ENCODE data around the gene PXMP4.
A peak's percentile ranks its signal among the peaks of the same experiment; 100 is the strongest.

The PXMP4 gene

DNA sequence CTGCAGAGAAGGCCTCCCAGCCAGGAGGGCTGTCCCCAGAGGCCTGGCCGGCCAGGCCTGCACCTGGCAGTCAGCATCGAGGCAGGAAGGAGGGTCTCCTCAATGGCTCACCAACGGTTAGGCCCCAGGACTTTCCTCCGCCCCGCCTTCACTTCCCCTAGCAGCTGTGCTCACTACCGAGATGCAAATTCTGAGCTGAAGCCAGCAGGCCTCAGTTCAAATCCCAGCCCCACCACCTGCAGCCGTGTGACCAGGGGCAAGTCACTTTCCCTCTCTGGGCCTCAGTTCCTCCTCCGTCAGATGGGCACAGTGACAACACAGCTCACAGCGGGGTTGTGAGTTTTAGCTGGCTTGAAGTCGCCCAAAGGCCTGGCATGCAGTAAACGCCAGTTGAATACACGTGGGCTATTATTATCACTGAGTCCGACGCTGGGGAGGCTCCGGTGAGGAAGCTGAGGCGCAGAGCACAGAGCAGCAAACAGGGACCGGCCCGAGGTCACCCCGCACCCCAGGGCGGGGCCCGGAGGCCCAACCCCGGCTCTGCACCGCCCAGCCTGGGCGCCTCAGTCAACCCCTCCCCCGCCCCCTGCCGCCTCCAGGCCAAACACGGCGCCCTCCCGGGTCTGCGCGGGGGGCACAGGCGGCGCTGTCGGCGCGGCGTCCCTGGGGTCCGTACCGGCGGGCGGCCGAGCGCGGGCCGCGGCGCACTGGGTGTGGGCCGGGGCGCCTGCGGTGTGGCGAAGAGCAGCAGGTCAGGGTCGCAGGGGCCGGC, 34.6 kb downstream of the PXMP4 start:
- in situ Hi-C loops (cut with MboI; ENCODE audit: low sequenced_read_pairs, unreplicated experiment), result no loop called here
- no peak for TF ChIP-seq CTCF (IDR thresholded peaks at IDR 0.05; ENCODE audit: borderline replicate concordance, control extremely low read depth, extremely low read depth, insufficient read depth, missing control alignments)
- DNase-seq (ENCODE audit: low spot score), result peak; percentile 83

GRCh38 chr20:33684533-33685327, 35.4 kb downstream of the PXMP4 start:
- no peak for DNase-seq (ENCODE audit: low spot score)
- in situ Hi-C loops (cut with MboI; ENCODE audit: low sequenced_read_pairs, unreplicated experiment), result no loop called here
- TF ChIP-seq CTCF (IDR thresholded peaks at IDR 0.05; ENCODE audit: borderline replicate concordance, control extremely low read depth, extremely low read depth, insufficient read depth, missing control alignments), result no peak

DNA sequence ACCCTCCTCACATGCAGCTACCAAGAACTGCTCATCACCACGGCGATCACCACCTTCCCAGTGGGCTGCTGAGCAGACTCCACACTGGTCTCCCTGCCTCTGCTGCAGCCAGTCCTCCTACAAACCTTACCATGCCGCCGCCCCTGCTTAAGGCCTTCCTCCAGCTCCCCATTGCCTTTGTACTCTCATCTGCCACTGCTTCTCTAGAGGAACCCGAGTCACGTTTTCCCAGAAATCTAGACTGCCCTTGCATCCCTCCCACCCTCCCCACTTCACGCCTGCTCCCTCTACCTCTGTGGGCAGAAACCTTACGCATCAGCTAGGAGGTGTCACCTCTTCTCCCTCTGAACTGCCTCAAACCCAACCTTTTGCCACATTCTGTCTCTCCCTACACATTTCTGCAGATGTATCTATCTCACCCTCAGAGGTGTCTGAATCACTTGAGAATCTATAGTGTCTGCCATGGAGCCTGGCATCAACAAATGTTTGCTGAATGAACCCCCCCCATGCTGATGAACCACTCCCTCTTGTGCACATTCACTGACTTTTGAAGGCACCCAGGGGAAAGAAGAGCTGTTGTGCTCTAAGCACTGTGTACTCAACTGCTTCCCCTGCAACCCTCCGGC, 38.3 kb downstream of the PXMP4 start:
- no peak for DNase-seq (ENCODE audit: low spot score)
- in situ Hi-C loops (cut with MboI; ENCODE audit: low sequenced_read_pairs, unreplicated experiment), result no loop called here
- TF ChIP-seq CTCF (IDR thresholded peaks at IDR 0.05; ENCODE audit: borderline replicate concordance, control extremely low read depth, extremely low read depth, insufficient read depth, missing control alignments), result no peak

GRCh38 chr20:33681288-33681687, 38.8 kb downstream of the PXMP4 start:
- no peak for TF ChIP-seq CTCF (IDR thresholded peaks at IDR 0.05; ENCODE audit: borderline replicate concordance, control extremely low read depth, extremely low read depth, insufficient read depth, missing control alignments)
- no peak for DNase-seq (ENCODE audit: low spot score)
- in situ Hi-C loops (cut with MboI; ENCODE audit: low sequenced_read_pairs, unreplicated experiment), result no loop called here

DNA sequence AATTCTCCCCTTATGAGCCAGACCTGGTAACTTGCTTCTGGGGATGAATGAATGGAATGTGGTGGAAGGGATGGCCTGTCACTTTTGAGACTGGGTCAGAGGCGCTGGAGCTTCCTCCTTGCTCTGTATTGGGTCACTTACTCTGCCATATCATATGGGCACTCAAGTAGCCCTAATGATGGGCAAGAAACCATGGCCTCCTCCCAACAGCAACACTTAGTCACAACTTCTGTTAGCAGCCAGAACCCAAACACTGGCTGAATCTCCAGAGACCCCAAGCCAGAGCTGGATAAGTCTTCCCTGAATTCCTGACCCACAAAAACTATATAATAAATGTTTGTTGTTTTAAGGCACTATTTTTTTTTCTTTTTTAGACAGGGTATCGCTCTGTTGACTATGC, 39.4 kb downstream of the PXMP4 start:
- DNase-seq (ENCODE audit: low spot score), result no peak
- TF ChIP-seq CTCF (IDR thresholded peaks at IDR 0.05; ENCODE audit: borderline replicate concordance, control extremely low read depth, extremely low read depth, insufficient read depth, missing control alignments), result no peak
- in situ Hi-C loops (cut with MboI; ENCODE audit: low sequenced_read_pairs, unreplicated experiment), result no loop called here

DNA sequence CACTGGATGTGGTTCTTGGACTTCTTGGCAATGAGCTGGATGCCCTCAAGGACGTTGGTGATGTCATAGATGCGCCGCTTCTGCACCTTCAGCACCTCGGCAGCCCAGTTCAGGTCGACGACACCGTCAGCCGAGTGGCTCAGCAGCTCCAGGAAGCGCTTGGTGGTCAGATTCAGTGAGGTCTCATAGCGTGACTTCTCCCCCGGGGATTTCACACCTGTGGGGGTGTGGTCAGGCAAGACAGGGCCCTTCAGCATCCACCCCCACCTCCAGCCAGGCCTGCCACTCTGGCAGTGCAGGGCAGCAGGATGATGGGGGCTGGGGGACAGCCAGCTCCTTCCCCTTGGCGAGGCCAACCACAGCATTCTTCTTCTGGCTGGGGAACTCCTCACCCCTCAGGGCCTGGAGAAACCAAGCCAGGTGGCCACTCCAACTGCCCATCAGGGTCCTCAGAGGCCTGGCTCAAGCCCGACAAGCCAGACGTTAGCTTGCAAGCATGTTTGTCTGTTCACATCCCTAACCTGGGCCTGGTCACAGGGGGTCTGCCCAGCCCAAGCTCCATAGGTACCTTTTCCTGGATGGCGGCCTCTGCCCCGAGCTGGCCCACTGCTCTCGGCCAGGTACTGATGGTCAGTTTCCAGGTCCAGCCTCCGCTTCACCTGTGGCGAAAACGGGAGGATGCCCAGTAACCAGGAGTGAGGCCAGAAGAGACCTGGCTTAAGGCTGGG, 40.2 kb downstream of the PXMP4 start:
- no peak for TF ChIP-seq CTCF (IDR thresholded peaks at IDR 0.05; ENCODE audit: borderline replicate concordance, control extremely low read depth, extremely low read depth, insufficient read depth, missing control alignments)
- in situ Hi-C loops (cut with MboI; ENCODE audit: low sequenced_read_pairs, unreplicated experiment), result no loop called here
- peak; percentile 80 for DNase-seq (ENCODE audit: low spot score)
